ENCODE data around the gene THEM4.
"Not testable (repeated sequence)": the region's sequence is repeated elsewhere in the genome, so short reads cannot be mapped to it uniquely, and the experiment has no call there.

THEM4 gene

GRCh38 chr1:151855933-151856332 is 53.4 kb downstream of the THEM4 start:
- H3K4me3 ChIP-seq (ENCODE audit: low read length), result no peak overlapping the region
- H3K27me3 ChIP-seq (ENCODE audit: insufficient read depth, low read length), result peaks cover 28% of the 10 kb centered on the region
- no peaks in the 10 kb centered on the region for H3K9me3 ChIP-seq (ENCODE audit: low read length)
- H3K4me1 ChIP-seq (ENCODE audit: insufficient read depth, low read length), result no peaks in the 10 kb centered on the region
- H2AFZ ChIP-seq (ENCODE audit: low read depth, low read length), result no peak overlapping the region
- H3K36me3 ChIP-seq (ENCODE audit: insufficient read depth, low read length), result no peaks in the 10 kb centered on the region

- not testable (repeated sequence) for H3K4me1 ChIP-seq (ENCODE audit: insufficient read depth, low read length); H2AFZ ChIP-seq (ENCODE audit: low read depth, low read length); H3K9me3 ChIP-seq (ENCODE audit: low read length); H3K36me3 ChIP-seq (ENCODE audit: insufficient read depth, low read length); H3K4me3 ChIP-seq (ENCODE audit: low read length)
- peaks cover 32% of the 10 kb centered on the region for H3K27me3 ChIP-seq (ENCODE audit: insufficient read depth, low read length)
Measured at GRCh38 chr1:151855516-151855915, 53.8 kb downstream of the THEM4 start.

- Histone ChIP-seq H3K27me3 (ENCODE audit: insufficient read depth, low read length) (peaks cover 38% of the 10 kb centered on the region), H3K9me3 (ENCODE audit: low read length) (no peaks in the 10 kb centered on the region), H2AFZ (ENCODE audit: low read depth, low read length) (no peak overlapping the region), H3K4me3 (ENCODE audit: low read length) (no peak overlapping the region), H3K36me3 (ENCODE audit: insufficient read depth, low read length) (no peaks in the 10 kb centered on the region), H3K4me1 (ENCODE audit: insufficient read depth, low read length) (no peaks in the 10 kb centered on the region)
Measured at GRCh38 chr1:151854658-151855057, 54.7 kb downstream of the THEM4 start.

- Histone ChIP-seq H2AFZ (ENCODE audit: low read depth, low read length) (no peak within 1 kb of the TSS), H3K27me3 (ENCODE audit: insufficient read depth, low read length) (peaks cover 40% of the 10 kb centered on the region), H3K36me3 (ENCODE audit: insufficient read depth, low read length) (no peaks in the 10 kb centered on the region), H3K4me1 (ENCODE audit: insufficient read depth, low read length) (no peaks in the 10 kb centered on the region), H3K9me3 (ENCODE audit: low read length) (no peaks in the 10 kb centered on the region), H3K4me3 (ENCODE audit: low read length) (no peak within 1 kb of the TSS)
Measured at GRCh38 chr1:151853411-151853943, 55.8 kb downstream of the THEM4 start, which contains the start of gene THEM5. Gene THEM5, minus strand, starts transcription at chr1:151853712. Its CDS starts 147 bp downstream, at chr1:151853565.

GRCh38 chr1:151852733-151853132 is 56.6 kb downstream of the THEM4 start:
- Histone ChIP-seq H3K4me1 (ENCODE audit: insufficient read depth, low read length) (no peaks in the 10 kb centered on the region), H3K9me3 (ENCODE audit: low read length) (no peaks in the 10 kb centered on the region), H2AFZ (ENCODE audit: low read depth, low read length) (no peak overlapping the region), H3K27me3 (ENCODE audit: insufficient read depth, low read length) (peaks cover 38% of the 10 kb centered on the region), H3K36me3 (ENCODE audit: insufficient read depth, low read length) (no peaks in the 10 kb centered on the region), H3K4me3 (ENCODE audit: low read length) (no peak overlapping the region)

GRCh38 chr1:151851886-151852285 is 57.4 kb downstream of the THEM4 start:
- Histone ChIP-seq H3K36me3 (ENCODE audit: insufficient read depth, low read length) (no peaks in the 10 kb centered on the region), H3K4me1 (ENCODE audit: insufficient read depth, low read length) (no peaks in the 10 kb centered on the region), H3K4me3 (ENCODE audit: low read length) (no peak overlapping the region), H3K27me3 (ENCODE audit: insufficient read depth, low read length) (peaks cover 35% of the 10 kb centered on the region), H2AFZ (ENCODE audit: low read depth, low read length) (no peak overlapping the region), H3K9me3 (ENCODE audit: low read length) (no peaks in the 10 kb centered on the region)

- H2AFZ ChIP-seq (ENCODE audit: low read depth, low read length), result no peak overlapping the region
Measured at GRCh38 chr1:151849871-151850270, 59.4 kb downstream of the THEM4 start.

GRCh38 chr1:151849126-151849525 is 60.2 kb downstream of the THEM4 start:
- peaks cover 50% of the 10 kb centered on the region for H3K27me3 ChIP-seq (ENCODE audit: insufficient read depth, low read length)
- no peak overlapping the region for H3K4me3 ChIP-seq (ENCODE audit: low read length)
- H3K36me3 ChIP-seq (ENCODE audit: insufficient read depth, low read length), result no peaks in the 10 kb centered on the region
- H3K4me1 ChIP-seq (ENCODE audit: insufficient read depth, low read length), result no peaks in the 10 kb centered on the region
- H2AFZ ChIP-seq (ENCODE audit: low read depth, low read length), result no peak overlapping the region
- no peaks in the 10 kb centered on the region for H3K9me3 ChIP-seq (ENCODE audit: low read length)

More at GRCh38 chr1:151849871-151850270, 59.4 kb downstream of the THEM4 start:
- Histone ChIP-seq H3K4me1 (ENCODE audit: insufficient read depth, low read length) (no peaks in the 10 kb centered on the region), H3K4me3 (ENCODE audit: low read length) (no peak overlapping the region), H3K36me3 (ENCODE audit: insufficient read depth, low read length) (no peaks in the 10 kb centered on the region), H3K9me3 (ENCODE audit: low read length) (no peaks in the 10 kb centered on the region), H3K27me3 (ENCODE audit: insufficient read depth, low read length) (peaks cover 44% of the 10 kb centered on the region)

GRCh38 chr1:151847867-151848596 is 61.3 kb downstream of the THEM4 start:
- no peak overlapping the region for H2AFZ ChIP-seq (ENCODE audit: low read depth, low read length)
- no peaks in the 10 kb centered on the region for H3K4me1 ChIP-seq (ENCODE audit: insufficient read depth, low read length)
- H3K9me3 ChIP-seq (ENCODE audit: low read length), result no peaks in the 10 kb centered on the region
- H3K36me3 ChIP-seq (ENCODE audit: insufficient read depth, low read length), result no peaks in the 10 kb centered on the region
- no peak overlapping the region for H3K4me3 ChIP-seq (ENCODE audit: low read length)
- H3K27me3 ChIP-seq (ENCODE audit: insufficient read depth, low read length), result peaks cover 50% of the 10 kb centered on the region

GRCh38 chr1:151846686-151847237 is 62.5 kb downstream of the THEM4 start:
- H2AFZ ChIP-seq (ENCODE audit: low read depth, low read length), result no peak overlapping the region
- H3K4me1 ChIP-seq (ENCODE audit: insufficient read depth, low read length), result no peaks in the 10 kb centered on the region
- H3K4me3 ChIP-seq (ENCODE audit: low read length), result no peak overlapping the region
- H3K27me3 ChIP-seq (ENCODE audit: insufficient read depth, low read length), result peaks cover 44% of the 10 kb centered on the region
- no peaks in the 10 kb centered on the region for H3K9me3 ChIP-seq (ENCODE audit: low read length)
- no peaks in the 10 kb centered on the region for H3K36me3 ChIP-seq (ENCODE audit: insufficient read depth, low read length)

GRCh38 chr1:151846062-151846568 is 63.2 kb downstream of the THEM4 start:
- Histone ChIP-seq H3K27me3 (ENCODE audit: insufficient read depth, low read length) (peaks cover 44% of the 10 kb centered on the region), H3K36me3 (ENCODE audit: insufficient read depth, low read length) (no peaks in the 10 kb centered on the region)

GRCh38 chr1:151843398-151843797 is 65.9 kb downstream of the THEM4 start:
- H3K9me3 ChIP-seq (ENCODE audit: low read length), result no peaks in the 10 kb centered on the region
- no peak overlapping the region for H2AFZ ChIP-seq (ENCODE audit: low read depth, low read length)
- peaks cover 56% of the 10 kb centered on the region for H3K27me3 ChIP-seq (ENCODE audit: insufficient read depth, low read length)
- H3K4me1 ChIP-seq (ENCODE audit: insufficient read depth, low read length), result peaks cover 3% of the 10 kb centered on the region
- no peak overlapping the region for H3K4me3 ChIP-seq (ENCODE audit: low read length)
- H3K36me3 ChIP-seq (ENCODE audit: insufficient read depth, low read length), result no peaks in the 10 kb centered on the region

More at GRCh38 chr1:151846062-151846568, 63.2 kb downstream of the THEM4 start:
- peaks cover 2% of the 10 kb centered on the region for H3K4me1 ChIP-seq (ENCODE audit: insufficient read depth, low read length)
- no peaks in the 10 kb centered on the region for H3K9me3 ChIP-seq (ENCODE audit: low read length)
- no peak overlapping the region for H2AFZ ChIP-seq (ENCODE audit: low read depth, low read length)
- no peak overlapping the region for H3K4me3 ChIP-seq (ENCODE audit: low read length)

GRCh38 chr1:151841141-151841540 is 68.2 kb downstream of the THEM4 start:
- peaks cover 66% of the 10 kb centered on the region for H3K27me3 ChIP-seq (ENCODE audit: insufficient read depth, low read length)
- H3K36me3 ChIP-seq (ENCODE audit: insufficient read depth, low read length), result no peaks in the 10 kb centered on the region
- no peaks in the 10 kb centered on the region for H3K9me3 ChIP-seq (ENCODE audit: low read length)
- no peak overlapping the region for H3K4me3 ChIP-seq (ENCODE audit: low read length)
- no peak overlapping the region for H2AFZ ChIP-seq (ENCODE audit: low read depth, low read length)
- H3K4me1 ChIP-seq (ENCODE audit: insufficient read depth, low read length), result peaks cover 3% of the 10 kb centered on the region
